CD4-positive, alpha-beta T cell treated with Interleukin-21 for 1 hour (primary cell): ENCODE data around the gene CEND1.

ENCODE experiments used
- DNase-seq: peaks from one replicate; pipeline ENCODE4 v3.0.0-alpha.2; 2020

CEND1 gene

GRCh38 chr11:794766-795633 is 5.1 kb upstream of the CEND1 start:
- DNase-seq = no peak

GRCh38 chr11:794013-794765 is 4.3 kb upstream of the CEND1 start:
- no peak for DNase-seq

GRCh38 chr11:793556-793955 is 3.7 kb upstream of the CEND1 start:
- no peak for DNase-seq

- no peak for DNase-seq
Measured at GRCh38 chr11:792873-793272, 3.0 kb upstream of the CEND1 start.

GRCh38 chr11:792535-792821 is 2.6 kb upstream of the CEND1 start:
- no peak for DNase-seq

- DNase-seq = no peak
Measured at GRCh38 chr11:791658-792534, 2.0 kb upstream of the CEND1 start.

GRCh38 chr11:790721-791564 is 1.1 kb upstream of the CEND1 start:
- DNase-seq = no peak

- no peak for DNase-seq
Measured at GRCh38 chr11:788953-789940, 643 bp downstream of the CEND1 start.

GRCh38 chr11:788009-788640 is 1.8 kb downstream of the CEND1 start:
- DNase-seq = no peak

- DNase-seq = no peak
Measured at GRCh38 chr11:787084-787675, 2.7 kb downstream of the CEND1 start.

- DNase-seq = no peak
Measured at GRCh38 chr11:786235-787083, 3.4 kb downstream of the CEND1 start.

- peak; percentile 26 for DNase-seq
Measured at GRCh38 chr11:783581-784015, 6.3 kb downstream of the CEND1 start.

- DNase-seq = no peak
Measured at GRCh38 chr11:782264-783174, 7.4 kb downstream of the CEND1 start.

- no peak for DNase-seq
Measured at GRCh38 chr11:779955-780532, 9.8 kb downstream of the CEND1 start.

GRCh38 chr11:778976-779954 is 10.6 kb downstream of the CEND1 start:
- DNase-seq = no peak
